Activated CD4-positive, alpha-beta T cell treated with anti-CD3 and anti-CD28 coated beads, Interleukin-2, amount 10 ng/mL, durations not matched to agents 7 days and 5 days (primary cell): Measurements from ENCODE around the gene CISD3. TPM values are rescaled to one million over a fixed set of nuclear protein-coding genes. Genes with fewer than 3 reads are reported as not detected.

Experiments used
- CTCF ChIA-PET: fragments of 350-600 bp; sonication (Branson Sonifier 250); formaldehyde crosslinking; loops from one replicate; lab custom pipeline; 2021; ENCODE audit warnings: antibody characterized with exemption; lab: Charles Lee
- POLR2A ChIA-PET: fragments of 350-600 bp; sonication (Branson Sonifier 250); formaldehyde crosslinking; loops from one replicate; lab custom pipeline; 2021; ENCODE audit warnings: antibody characterized with exemption; lab: Charles Lee
- DNase-seq: peaks from one replicate; pipeline ENCODE4 v3.0.0-alpha.2; 2020
- H3K27ac Mint-ChIP-seq: one replicate; pipeline ENCODE4 v1.8.0; 2021; ENCODE audit warnings: mild to moderate bottlenecking, moderate library complexity, mixed read lengths
- H3K27me3 Mint-ChIP-seq: one replicate; pipeline ENCODE4 v1.8.0; 2021; ENCODE audit warnings: mixed read lengths
- H3K36me3 Mint-ChIP-seq: one replicate; pipeline ENCODE4 v1.8.0; 2021; ENCODE audit warnings: low read depth, mixed read lengths
- H3K4me1 Mint-ChIP-seq: one replicate; pipeline ENCODE4 v1.8.0; 2021; ENCODE audit warnings: mixed read lengths
- H3K4me3 Mint-ChIP-seq: one replicate; pipeline ENCODE4 v1.8.0; 2021; ENCODE audit warnings: mild to moderate bottlenecking, moderate library complexity, mixed read lengths
- H3K9me3 Mint-ChIP-seq: one replicate; pipeline ENCODE4 v1.8.0; 2021; ENCODE audit warnings: mixed read lengths
- total RNA-seq, 2 experiments: library from RNA; stranded (reverse); gene quantifications; one replicate each; pipeline ENCODE4 v1.2.3, GENCODE V29; 2021

Gene CISD3
- total RNA-seq, 2 experiments from 2014 or later, result 45.7 to 46.3 TPM

DNA sequence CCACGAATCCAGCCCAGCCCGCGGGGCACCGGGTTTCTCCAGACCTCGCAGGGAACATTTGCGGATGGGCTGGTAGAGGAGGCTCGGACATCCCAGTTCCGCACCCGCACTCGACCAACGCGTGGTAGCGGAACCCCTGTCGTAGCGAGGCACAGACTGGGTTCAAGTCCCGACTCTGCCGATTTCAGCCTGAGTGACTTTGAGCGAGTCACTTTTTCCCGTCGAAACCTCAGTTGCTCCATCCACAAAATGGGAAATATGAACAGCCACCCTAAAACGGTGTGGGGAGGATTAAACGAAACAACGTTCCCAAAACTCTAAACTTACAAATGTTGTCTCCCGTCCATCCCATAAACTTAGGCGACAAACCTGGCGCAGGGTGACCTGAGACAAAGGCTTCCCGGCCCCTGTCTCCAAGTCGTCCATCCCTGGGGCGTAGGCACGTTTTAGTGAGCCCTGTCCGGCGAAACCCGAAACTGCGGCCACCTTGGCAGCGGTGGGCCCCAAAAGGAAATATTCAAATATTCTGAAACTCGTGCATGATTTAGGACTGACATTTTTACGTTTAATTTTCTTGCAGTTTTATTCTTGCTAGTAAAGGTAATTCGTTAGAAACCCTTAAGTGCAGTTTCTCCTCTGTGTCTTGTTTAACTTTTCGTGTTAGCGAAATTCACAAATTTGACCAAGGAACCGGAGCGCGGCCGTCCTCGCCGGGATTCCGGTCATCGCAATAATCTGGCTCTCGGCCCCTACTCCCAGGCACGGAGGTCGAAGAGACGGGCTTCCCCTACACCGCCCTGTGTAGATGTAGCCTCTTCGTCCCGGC, 27.0 kb upstream of the CISD3 start:
- ChIA-PET POLR2A (no interaction called here), CTCF (no interaction called here)
- H3K36me3 Mint-ChIP-seq, result peaks cover 20% of the 10 kb centered on the region
- no peaks in the 10 kb centered on the region for H3K27me3 Mint-ChIP-seq
- peak overlapping the region; percentile 98 for H3K27ac Mint-ChIP-seq
- peaks cover 46% of the 10 kb centered on the region for H3K4me1 Mint-ChIP-seq
- peak overlapping the region; percentile 93 for H3K4me3 Mint-ChIP-seq
- DNase-seq, result no peak
- no peaks in the 10 kb centered on the region for H3K9me3 Mint-ChIP-seq

DNA sequence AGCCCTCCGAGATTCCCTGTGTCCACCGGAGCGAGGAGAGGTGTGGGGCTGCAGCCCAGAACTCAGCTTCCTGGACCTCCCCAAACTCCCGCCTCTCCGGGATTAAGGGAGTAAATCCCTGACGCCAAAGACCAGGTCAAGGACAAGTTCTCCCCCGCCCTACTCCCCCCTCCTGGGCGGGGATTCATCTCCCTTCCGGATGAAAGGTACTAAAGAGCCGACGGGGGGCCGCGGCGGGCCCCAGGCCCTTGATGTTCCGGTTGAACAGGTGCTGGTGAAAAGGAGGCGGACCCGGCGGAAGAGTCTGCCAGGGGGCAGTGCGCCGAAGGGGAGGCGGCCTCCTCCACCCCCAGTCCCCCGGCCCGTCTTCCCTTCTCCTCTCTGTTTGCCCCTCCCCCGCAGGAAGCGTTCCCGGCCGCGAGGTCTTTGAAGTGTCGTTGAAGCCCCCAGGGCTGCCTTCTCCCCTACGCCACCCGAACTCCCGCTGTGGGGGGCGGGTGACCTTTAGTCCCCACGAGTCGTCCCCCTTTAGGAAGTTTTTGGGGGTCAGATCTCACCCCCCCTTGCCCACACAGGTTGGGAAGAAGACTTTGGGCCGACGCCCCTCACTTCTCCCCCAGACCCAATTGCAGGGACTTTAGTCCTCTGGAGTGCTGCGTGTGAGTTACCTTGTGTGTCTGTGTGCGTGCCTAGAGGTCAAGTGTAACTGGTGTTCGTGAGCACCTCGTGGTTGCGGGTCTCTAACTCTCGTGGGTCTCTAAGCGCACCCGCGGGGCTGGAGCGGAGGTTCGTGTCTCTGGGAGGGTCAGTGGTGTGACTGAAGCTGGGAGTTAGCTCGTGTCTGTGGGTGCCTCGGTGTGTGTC, 26.2 kb upstream of the CISD3 start:
- POLR2A ChIA-PET, result interaction anchor here (1.0 to 1.6 kb wide), 3 partner anchors 15 to 25 kb away, joined by 3 to 7 read pairs (median 3); no protein-coding TSS in a partner anchor
- Mint-ChIP-seq H3K4me1 (peaks cover 47% of the 10 kb centered on the region), H3K9me3 (no peaks in the 10 kb centered on the region), H3K27ac (peak overlapping the region; percentile 98), H3K36me3 (peaks cover 25% of the 10 kb centered on the region), H3K27me3 (no peaks in the 10 kb centered on the region), H3K4me3 (peak overlapping the region; percentile 93)
- DNase-seq, result peak; percentile 79
- CTCF ChIA-PET, result interaction anchor here (1.1 to 1.6 kb wide), 3 partner anchors 12 to 25 kb away, joined by 3 to 7 read pairs (median 3); no protein-coding TSS in a partner anchor

DNA sequence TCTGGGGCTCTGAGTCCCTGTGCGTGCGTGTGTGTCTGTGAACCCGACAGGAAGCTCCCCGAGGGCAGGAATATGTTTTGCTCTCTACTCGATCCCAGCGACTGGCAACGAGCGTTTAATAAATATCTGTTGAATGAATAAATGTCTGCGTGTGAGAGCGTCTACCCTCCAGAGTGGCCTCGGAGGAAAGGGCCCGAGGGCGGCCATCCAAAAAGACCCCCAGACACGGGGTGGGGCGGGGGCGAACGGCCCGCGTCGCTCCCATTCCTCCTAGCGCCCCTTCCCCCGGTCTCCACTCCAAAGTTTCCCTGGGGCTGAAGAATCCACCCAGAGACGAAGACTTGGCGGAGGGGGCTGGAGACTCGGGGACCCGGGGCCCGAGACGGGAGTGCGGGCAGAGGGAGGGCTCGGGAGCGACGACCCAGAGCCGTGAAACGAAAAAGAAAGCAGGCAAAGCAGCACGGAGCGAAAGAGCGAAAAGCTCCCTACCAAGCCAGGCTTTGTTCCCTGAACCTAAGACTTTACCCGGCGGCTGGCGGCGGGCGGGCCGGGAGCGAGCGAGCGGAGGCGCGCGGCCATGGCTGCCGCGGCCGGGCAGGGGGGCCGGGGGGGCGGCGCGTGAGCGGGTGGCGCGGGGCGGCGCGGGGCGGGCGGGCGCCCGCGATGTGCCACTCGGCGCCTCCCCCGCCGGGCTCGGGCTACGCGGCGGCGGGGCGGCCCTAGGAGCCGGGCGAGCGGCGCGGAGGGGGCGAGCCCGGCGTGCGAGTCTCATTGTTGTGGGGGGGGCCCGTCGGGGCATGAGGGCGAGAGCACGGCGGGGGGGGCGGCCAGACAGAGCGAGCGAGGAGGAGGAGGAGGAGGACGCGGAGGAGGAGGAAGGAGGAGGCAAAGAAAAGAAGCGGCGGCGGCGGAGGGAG, 25.3 kb upstream of the CISD3 start, which contains the start of gene MLLT6:
Gene MLLT6 (plus strand): TSS at position 668 of the 917 bp plus-strand sequence. CDS start 360 bp downstream, outside the sequence.
- no peaks in the 10 kb centered on the region for H3K9me3 Mint-ChIP-seq
- H3K4me3 Mint-ChIP-seq, result peak within 1 kb of the TSS; percentile 93
- peak; percentile 82 for DNase-seq
- peak within 1 kb of the TSS; percentile 98 for H3K27ac Mint-ChIP-seq
- peaks cover 50% of the 10 kb centered on the region for H3K4me1 Mint-ChIP-seq
- POLR2A ChIA-PET, result interaction anchor here (0.6 to 1.6 kb wide), 4 partner anchors 14 to 39 kb away, joined by 3 to 7 read pairs (median 4); no protein-coding TSS in a partner anchor
- H3K36me3 Mint-ChIP-seq, result peaks cover 32% of the 10 kb centered on the region
- no peaks in the 10 kb centered on the region for H3K27me3 Mint-ChIP-seq
- CTCF ChIA-PET, result interaction anchor here (1.1 to 1.6 kb wide), 3 partner anchors 11 to 24 kb away, joined by 3 to 7 read pairs (median 3); no protein-coding TSS in a partner anchor

DNA sequence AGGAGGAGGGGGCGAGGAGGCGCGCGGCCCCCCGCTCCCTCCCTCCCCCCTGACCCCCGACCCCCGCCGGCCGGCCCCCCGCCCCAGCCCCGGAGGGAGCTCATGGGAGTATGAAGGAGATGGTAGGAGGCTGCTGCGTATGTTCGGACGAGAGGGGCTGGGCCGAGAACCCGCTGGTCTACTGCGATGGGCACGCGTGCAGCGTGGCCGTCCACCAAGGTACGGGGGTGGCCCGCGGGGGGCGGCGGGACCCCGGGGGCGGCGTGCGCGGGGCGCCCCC, 24.7 kb upstream of the CISD3 start:
- H3K36me3 Mint-ChIP-seq, result peaks cover 38% of the 10 kb centered on the region
- H3K4me1 Mint-ChIP-seq, result peaks cover 51% of the 10 kb centered on the region
- no peaks in the 10 kb centered on the region for H3K27me3 Mint-ChIP-seq
- no peaks in the 10 kb centered on the region for H3K9me3 Mint-ChIP-seq
- DNase-seq, result no peak
- ChIA-PET POLR2A (interaction anchor here (0.6 to 1.6 kb wide), 3 partner anchors 13 to 40 kb away, joined by 3 to 7 read pairs (median 4); no protein-coding TSS in a partner anchor), CTCF (interaction anchor here (1.4 to 1.9 kb wide), 4 partner anchors 10 to 29 kb away, joined by 3 to 8 read pairs (median 7); no protein-coding TSS in a partner anchor)
- peak overlapping the region; percentile 93 for H3K4me3 Mint-ChIP-seq
- peak overlapping the region; percentile 75 for H3K27ac Mint-ChIP-seq

DNA sequence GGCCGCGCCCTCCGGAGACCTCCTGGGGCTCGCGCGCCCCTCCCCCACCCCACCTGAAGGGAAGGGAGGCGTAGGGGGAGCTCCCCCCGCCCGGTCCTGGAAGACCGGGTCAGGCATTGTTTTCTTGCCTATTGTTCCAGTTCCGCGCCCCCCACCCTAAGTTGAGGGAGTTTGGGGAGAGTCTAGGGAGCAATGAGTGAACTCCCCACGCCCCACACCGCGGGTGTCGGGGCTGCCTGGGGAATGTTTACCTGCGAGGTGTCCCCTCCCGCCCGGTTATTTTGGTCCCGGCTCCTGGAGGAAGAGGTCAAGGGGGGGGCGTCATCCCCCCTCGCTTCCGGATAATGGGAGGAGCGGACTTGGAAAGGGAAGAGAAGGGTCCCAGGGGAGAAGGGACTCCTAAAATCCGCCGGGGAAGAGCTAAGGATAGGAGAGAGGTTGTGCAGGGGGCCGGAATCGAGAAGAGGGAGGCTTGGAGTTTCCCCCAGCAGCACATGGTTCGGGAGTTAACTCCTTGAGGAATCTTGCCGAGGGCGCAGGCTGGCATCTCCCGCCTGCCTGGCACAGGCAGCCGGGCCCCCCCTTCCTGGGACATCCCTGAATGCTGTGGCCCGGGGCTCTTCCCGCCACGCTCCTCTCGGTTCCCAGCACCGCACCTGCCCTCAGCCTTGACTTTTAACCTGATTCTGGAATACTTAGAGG, 24.2 kb upstream of the CISD3 start:
- Mint-ChIP-seq H3K27ac (peak overlapping the region; percentile 86), H3K4me1 (peaks cover 54% of the 10 kb centered on the region), H3K36me3 (peaks cover 43% of the 10 kb centered on the region)

DNA sequence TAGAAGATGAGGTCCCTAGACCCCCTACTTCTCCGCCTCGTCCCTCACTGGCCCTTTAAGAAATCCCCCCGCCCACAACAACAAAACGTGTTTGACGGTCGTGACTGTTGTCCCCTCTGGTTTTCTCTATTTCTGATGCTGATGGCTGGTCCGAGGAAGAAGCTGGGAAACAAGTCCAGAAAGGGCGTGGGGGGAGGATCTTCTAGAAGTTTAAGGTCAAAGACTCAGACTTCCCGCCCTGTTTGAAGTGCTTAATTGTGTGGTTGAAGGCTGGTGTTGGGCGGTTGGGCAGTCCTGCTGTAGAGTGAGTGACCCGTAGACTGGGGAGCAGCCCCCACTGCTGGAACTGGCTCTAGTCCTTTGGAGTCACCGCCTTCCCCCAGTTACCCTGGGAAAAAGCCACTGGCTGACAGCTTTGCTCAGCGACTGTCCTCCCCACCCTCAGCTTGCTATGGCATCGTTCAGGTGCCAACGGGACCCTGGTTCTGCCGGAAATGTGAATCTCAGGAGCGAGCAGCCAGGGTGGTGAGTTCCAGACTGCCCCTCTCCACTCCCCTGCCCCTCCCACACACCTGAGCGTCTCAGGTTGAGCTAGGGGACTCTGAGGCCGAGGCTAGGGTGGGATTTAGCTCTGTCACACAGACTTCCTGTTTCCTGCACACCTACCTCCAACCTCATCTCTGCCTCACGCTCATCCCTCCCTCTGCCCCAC, 23.5 kb upstream of the CISD3 start:
- POLR2A ChIA-PET, result interaction anchor here (1.2 kb wide), 1 partner anchor 22 kb away, joined by 5 read pairs; no protein-coding TSS in a partner anchor
- peak; percentile 28 for DNase-seq
- peak overlapping the region; percentile 86 for H3K27ac Mint-ChIP-seq
- no peaks in the 10 kb centered on the region for H3K9me3 Mint-ChIP-seq
- H3K36me3 Mint-ChIP-seq, result peaks cover 50% of the 10 kb centered on the region
- no peaks in the 10 kb centered on the region for H3K27me3 Mint-ChIP-seq
- peak overlapping the region; percentile 93 for H3K4me3 Mint-ChIP-seq
- CTCF ChIA-PET, result interaction anchor here (0.6 to 1.9 kb wide), 8 partner anchors 9 to 447 kb away, joined by 3 to 10 read pairs (median 4); no protein-coding TSS in a partner anchor
- H3K4me1 Mint-ChIP-seq, result peaks cover 54% of the 10 kb centered on the region

More for the DNA sequence above, 24.2 kb upstream of the CISD3 start:
- Mint-ChIP-seq H3K9me3 (no peaks in the 10 kb centered on the region), H3K4me3 (peak overlapping the region; percentile 93), H3K27me3 (no peaks in the 10 kb centered on the region)
- CTCF ChIA-PET, result interaction anchor here (1.9 kb wide), 3 partner anchors 10 to 29 kb away, joined by 7 to 10 read pairs (median 8); no protein-coding TSS in a partner anchor
- DNase-seq, result peak; percentile 17
- POLR2A ChIA-PET, result interaction anchor here (0.6 to 1.2 kb wide), 2 partner anchors 23 to 40 kb away, joined by 4 to 5 read pairs; no protein-coding TSS in a partner anchor

DNA sequence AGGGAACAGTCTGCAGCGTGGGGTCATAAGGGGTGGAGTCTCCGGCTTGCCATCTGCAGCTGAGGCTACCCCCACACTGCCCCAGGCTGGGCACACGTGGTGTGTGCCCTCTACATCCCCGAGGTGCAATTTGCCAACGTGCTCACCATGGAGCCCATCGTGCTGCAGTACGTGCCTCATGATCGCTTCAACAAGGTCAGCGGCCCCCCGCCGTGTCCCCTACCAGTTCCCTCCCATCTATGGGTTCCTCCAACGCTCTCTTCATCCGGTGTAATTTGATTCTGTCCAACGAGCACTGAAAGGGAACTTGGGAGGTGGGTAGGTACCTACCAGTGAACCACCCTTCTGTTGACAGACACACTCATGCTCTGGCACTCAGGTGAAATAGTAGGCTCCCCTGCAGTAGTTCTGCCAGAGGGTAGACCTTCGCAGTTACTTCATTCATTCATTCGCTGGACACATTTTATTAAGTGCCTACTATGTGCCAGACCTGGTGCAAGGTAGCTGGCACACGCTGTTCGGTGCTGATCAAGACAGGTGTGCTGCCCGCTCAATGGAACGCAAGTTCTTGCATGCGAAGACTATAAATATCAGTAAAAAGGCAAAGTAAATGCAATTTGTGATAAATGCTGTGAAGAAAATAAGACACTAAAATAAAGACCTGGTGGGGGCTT, 22.3 kb upstream of the CISD3 start:
- no peak for DNase-seq
- Mint-ChIP-seq H3K9me3 (no peaks in the 10 kb centered on the region), H3K4me3 (peak overlapping the region; percentile 93), H3K27me3 (no peaks in the 10 kb centered on the region), H3K27ac (peak overlapping the region; percentile 11), H3K4me1 (peaks cover 58% of the 10 kb centered on the region), H3K36me3 (peaks cover 58% of the 10 kb centered on the region)
- POLR2A ChIA-PET, result interaction anchor here (0.5 kb wide), 1 partner anchor 1768 kb away, joined by 3 read pairs; no protein-coding TSS in a partner anchor
- CTCF ChIA-PET, result interaction anchor here (0.6 to 1.9 kb wide), 3 partner anchors 20 to 87 kb away, joined by 3 to 10 read pairs (median 3); no protein-coding TSS in a partner anchor

DNA sequence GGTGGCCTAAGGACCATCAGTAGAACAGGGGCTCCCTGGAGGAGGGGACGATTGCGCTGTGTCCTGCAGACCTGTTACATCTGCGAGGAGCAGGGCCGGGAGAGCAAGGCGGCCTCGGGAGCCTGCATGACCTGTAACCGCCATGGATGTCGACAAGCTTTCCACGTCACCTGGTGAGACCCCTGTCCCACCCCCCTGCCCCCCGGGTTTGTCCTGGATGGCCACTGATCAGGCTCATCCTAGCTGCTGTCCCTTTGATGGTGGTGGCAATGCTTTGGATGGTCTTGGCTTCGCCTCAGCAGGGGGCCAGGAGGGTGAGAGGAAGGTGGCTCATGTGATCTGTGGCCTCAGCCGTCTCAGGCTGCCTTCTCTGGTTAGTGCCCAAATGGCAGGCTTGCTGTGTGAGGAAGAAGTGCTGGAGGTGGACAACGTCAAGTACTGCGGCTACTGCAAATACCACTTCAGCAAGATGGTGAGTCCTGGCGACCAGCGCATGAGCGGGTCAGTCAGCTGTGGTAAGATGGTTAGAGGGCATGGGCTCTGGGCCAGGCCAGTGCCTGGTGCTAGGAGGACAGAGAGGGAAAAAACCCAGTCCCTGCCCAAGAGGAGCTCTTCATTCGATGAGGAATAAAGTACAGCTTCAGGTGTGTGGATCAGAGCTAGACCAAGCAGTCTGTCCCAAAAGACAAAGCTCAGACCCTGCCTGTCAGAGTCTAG, 20.9 kb upstream of the CISD3 start:
- Mint-ChIP-seq H3K27me3 (no peaks in the 10 kb centered on the region), H3K9me3 (no peaks in the 10 kb centered on the region), H3K36me3 (peaks cover 67% of the 10 kb centered on the region), H3K4me1 (peaks cover 64% of the 10 kb centered on the region), H3K4me3 (no peak overlapping the region), H3K27ac (peak overlapping the region; percentile 2)
- ChIA-PET POLR2A (no interaction called here), CTCF (interaction anchor here (1.1 to 1.9 kb wide), 3 partner anchors 10 to 33 kb away, joined by 3 to 6 read pairs (median 4); no protein-coding TSS in a partner anchor)
- DNase-seq, result no peak

DNA sequence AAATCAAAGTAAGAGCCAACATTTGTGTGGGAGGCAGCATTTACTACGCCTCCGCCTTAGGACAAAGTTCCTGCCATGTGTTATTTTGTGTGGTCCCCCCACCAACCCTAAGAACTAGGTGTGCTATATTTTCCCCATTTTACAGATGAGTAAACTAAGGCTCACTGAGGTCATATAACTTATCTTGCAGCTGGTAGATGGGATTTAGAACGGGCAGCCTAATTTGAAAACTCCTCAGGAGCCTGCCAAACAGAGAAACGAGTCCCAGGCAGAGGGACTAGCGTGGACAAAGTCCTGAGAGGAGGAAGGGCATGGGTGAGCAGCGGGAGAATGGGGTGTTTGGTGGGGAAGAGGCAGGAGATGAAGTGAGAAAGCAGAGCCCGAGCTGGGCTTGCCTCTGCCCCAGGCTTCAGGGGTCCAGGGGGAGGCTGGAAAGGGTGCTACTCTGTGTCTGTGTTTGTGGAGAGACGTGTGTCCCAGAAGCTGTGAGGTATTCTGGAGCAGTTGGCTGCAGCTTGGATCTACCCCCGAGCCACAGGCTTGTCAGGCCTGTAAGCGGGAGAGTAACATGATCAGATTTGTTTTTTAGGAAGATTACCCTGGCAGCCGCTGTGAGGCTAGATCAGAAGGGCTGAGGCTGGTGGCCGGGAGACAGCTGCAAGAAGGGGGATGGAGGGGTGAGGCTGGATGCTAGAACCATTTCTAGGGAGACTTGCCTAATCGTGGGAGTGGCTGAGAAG, 20.1 kb upstream of the CISD3 start:
- Mint-ChIP-seq H3K9me3 (no peaks in the 10 kb centered on the region), H3K36me3 (peaks cover 72% of the 10 kb centered on the region), H3K4me1 (peaks cover 61% of the 10 kb centered on the region), H3K27me3 (no peaks in the 10 kb centered on the region), H3K4me3 (no peak overlapping the region), H3K27ac (peak overlapping the region; percentile 5)
- DNase-seq, result no peak
- POLR2A ChIA-PET, result no interaction called here
- CTCF ChIA-PET, result interaction anchor here (1.1 to 1.9 kb wide), 6 partner anchors 8 to 33 kb away, joined by 3 to 8 read pairs (median 4); no protein-coding TSS in a partner anchor
